ENCODE data around the gene IL17C. TPM values are rescaled to one million over a fixed set of nuclear protein-coding genes. Genes with fewer than 3 reads are reported as not detected.
"Not testable (repeated sequence)": the region's sequence is repeated elsewhere in the genome, so short reads cannot be mapped to it uniquely, and the experiment has no call there.

The IL17C gene
- total RNA-seq, 2 donors from 2014 or later: not detected

DNA sequence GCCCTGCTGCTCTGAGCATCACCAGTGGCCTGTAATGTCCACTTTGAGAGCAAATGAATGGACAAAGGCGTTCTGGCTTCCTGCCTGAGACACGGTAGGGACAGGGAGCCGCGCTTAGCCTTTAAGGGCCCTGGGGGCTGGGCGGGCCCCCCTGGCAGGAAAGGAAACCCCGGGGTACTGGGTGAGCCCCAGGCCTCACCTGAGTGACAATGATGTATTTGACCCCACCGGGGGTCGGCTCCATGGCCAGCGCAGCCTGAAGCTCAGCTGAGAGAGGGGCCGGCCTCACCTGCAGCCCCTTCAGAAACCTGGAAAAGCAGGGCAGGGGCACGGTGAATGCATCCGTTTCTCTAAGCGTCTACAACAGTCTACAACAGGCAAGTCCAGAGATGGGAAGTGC lies 14.7 kb downstream of the IL17C start:
- intact Hi-C loops (cut with DNase I): no loop called here
- ATAC-seq: no peak
- DNase-seq: no peak

DNA sequence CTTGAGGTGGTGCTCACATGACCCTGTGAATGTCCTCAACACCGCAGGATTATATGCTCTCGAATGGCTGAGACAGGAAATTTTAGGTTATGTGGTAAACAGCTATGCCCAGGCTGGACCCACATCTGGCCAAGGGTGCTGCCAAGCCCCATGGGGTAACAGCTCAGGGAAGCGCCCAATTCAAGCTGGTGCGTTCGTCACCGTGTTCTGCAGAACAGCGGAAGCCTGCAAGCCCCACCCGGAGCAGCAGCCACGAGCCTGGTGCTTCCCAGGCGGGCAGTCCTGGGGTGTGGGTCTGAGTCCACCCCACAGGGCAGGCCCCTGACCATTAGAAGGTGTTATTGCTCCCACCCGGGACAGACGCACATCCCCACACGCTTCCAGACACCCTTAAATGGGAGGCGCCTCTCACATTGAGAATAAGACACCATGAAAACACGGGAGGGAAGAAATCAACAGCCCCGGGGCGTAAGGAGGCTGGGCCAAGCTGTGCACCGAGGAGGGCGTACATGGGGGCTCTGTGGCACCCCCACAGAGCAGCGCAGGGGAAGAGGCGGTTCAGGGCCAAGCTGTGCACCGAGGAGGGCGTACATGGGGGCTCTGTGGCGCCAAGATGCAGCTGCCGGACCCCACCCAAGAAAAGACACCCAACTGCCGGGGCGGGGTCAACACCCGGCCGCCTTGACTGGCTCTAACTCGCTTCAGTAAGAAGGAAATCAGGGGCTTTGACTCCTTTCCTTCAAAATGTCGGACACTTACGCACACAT lies 15.4 kb downstream of the IL17C start:
- no peak for DNase-seq

DNA sequence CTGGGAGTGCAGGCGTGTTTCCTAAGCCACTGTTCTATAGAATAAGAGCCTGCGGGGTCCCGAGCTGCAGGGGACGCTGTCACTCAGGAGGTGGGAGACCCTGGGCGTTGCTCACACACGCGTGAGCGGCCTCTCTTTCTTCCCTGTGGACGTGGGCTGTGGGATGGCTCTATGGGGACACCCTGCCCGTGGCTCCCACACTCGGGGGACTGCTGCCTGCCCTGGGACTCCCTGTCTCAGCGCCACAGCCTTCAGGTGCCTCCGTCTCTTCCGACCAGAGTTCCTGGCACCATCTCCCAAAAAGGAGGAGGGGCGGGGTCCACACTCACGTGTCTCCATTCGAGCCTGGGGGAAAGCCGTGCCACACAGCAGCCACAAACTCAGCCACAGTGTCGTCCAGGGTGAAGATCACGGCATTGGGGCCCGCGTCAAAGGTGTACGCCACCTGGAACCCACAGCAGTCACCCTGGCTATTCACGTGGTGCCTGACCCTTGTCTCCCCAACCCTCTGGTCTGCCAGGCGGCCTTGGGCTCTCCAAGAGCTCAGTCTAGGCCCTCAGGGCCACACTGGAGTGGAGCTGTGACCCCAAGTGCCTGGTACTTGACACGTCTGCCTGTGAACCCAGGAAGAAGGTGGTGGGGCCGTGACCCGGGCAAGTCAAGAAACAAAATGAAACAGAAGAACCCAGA lies 16.1 kb downstream of the IL17C start:
- ATAC-seq (no peak), DNase-seq (no peak)
- intact Hi-C loops (cut with DNase I): no loop called here

More for the DNA sequence above, 15.4 kb downstream of the IL17C start:
- intact Hi-C loops (cut with DNase I): no loop called here
- no peak for ATAC-seq

DNA sequence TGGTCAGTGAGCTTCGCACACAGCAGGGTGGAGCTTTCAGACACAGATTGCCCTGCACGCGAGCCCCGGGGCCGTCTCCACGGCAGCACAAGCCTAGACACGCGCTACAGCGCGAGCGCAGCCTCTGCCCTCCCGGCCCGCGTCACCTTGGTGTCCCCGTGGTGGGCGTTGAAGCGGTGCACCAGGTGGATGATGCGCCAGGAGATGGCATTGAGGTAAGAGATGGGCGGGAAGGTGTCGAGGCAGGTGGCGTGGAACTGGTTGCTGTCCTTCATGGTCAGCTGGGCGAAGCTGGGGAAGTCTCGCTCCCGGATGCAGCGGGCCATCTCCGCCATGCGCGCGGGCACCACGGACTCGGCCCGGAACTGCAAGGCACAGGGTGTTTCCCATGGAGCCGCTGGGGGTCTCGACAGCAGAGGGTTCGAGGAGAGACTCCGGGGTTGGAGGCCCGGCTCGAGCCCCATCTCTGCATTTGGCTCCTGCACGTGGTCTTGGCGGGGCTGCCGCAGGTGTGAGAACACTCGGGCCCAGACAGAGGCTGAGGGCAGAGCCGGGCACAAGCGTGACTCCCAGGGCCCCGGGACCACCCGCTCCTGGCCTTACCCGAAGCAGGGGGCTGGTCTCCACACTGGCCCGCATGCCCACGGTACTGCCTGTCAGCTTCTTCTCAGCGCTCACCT lies 16.8 kb downstream of the IL17C start:
- intact Hi-C loops (cut with DNase I): no loop called here
- no peak for DNase-seq
- no peak for ATAC-seq

DNA sequence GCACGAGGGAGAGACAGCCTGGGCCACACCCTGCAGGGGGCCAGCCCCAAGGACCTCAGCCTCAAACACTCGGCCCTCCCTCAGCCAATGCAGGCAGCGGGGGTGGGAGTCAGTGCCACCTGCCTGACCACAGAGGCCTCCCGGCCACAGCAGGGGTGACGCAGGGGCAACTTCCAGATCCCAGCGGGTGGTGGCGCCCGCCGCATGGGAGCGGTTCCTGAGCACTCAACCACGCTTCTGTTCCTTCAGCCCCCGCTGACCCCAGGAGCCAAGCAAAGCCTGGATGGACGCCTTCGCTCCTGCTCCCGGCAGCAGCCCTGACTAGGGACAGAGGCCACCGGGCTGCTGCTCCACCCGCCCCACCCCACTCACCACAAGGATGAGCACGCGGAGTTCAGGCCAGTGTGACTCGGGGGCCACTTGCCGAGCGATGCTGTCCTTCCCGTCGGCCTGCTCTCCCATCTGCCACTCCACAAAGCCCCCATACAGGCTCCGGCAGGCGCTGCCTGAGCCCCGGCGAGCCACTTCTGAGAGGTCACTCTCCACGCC lies 17.4 kb downstream of the IL17C start:
- intact Hi-C loops (cut with DNase I): no loop called here
- DNase-seq (no peak), ATAC-seq (no peak)

DNA sequence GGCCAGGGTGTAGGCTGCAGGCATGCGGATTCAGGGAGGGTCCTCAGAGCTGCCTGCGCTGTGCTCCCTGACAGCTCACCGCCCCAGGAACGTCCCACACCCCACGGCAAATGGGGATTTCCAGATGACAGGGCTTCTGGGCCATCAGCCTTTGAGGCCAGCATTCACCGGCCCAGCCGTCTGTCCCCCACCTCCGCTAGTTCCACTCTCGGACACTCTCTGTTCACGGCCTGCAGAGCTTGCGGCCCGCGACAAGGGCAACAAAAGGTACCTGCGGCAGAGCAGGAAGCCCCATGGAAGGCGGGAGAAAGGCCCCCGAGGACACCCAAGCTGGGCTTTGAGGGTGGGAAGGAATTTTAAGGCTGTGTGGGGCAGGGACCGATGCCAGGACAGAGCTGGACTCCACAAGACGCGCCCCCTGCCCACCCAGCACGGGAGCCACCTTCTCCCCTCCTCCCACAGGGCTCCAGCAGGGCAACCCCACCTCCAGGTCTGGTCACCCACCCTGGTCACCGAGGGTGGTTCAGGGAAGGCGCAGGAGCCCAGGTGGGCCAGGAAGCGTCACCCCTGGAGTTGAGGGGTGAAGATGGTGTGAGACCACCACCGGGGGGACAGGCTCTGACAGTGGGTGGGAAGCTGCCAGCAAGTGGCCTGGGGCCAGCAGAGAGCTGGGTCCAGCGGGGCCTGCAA lies 18.1 kb downstream of the IL17C start:
- intact Hi-C loops (cut with DNase I): no loop called here
- DNase-seq: no peak
- ATAC-seq: no peak

DNA sequence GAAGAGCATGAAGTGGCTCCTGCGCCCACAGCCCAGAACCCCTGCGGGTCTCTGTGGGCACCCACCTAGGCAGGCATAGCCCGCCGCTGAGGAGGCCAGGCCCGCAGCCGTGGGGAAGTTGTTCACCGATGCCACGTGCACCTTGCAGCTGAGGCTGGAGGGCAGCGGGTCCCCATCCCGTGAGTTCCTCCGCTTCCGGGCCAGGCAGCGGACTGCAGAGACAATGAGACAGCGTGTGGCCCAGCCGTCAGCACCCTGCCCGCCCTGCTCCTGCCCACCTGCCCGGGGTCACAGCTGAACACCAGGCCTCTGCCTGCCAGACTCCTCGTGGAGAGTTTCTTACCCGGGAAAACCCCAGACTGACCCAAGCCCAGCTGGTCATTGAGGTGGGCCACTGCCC lies 19.0 kb downstream of the IL17C start:
- no peak for DNase-seq
- ATAC-seq: no peak
- intact Hi-C loops (cut with DNase I): no loop called here

DNA sequence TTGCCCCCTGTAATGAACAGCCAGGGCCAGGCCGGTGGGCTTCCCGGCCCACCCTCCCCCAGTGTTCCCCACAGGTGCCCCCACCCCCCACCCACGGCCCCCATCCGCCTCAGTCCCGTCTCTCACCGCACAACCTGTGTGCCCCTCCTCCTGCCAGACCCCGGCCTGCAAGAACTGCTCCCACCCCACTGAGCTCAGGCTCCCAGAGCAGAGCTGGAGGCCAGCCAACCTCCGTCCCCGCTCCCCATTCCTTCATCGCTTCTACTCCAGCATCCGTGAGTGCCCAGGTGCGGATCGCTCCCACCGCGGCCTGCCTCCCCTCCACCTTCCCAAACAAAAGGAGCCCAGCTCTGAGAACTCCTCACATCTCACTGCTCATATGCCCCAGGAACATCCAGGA lies 20.3 kb downstream of the IL17C start:
- intact Hi-C loops (cut with DNase I): no loop called here
- DNase-seq (no peak), ATAC-seq (no peak)

DNA sequence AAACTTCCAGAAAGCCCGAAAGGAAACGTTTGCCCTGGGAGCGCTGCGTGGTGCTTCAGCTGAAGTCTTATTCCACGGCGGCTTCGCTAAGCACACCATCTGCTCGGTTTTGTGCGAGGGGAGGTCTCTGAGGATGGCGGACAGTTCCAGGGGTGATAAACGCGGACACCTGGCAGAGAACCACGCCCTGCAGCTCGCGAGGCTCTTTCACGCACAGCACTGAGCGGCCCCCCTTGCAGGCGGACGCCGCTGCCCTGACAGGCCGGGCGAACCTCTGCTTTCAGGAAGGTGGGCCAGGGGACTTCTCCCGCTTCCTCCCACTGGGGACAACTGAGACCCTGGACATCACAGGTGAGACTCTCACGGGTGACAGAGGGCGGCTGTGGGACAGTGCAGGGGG lies 20.8 kb downstream of the IL17C start:
- DNase-seq (no peak), ATAC-seq (no peak)
- intact Hi-C loops (cut with DNase I): no loop called here

DNA sequence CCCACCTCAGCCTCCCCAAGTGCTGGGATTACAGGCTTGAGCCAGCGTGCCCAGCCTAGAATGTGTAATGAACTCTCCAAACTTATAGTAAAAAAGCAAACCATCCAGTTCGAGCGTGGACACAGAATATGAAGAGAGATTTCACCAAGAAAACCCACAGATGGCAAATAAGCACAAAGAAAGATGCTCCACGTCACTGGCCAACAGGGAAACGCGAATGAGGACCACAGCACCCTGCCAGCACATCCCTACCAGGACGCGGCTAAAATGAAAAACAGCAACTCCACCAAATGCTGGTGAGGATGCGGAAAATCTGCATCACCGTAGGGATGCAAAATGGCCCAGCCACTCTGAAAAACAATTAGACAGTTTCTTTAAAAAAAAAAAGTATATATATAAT lies 23.1 kb downstream of the IL17C start:
- DNase-seq: no peak
- intact Hi-C loops (cut with DNase I): no loop called here
- ATAC-seq: no peak

DNA sequence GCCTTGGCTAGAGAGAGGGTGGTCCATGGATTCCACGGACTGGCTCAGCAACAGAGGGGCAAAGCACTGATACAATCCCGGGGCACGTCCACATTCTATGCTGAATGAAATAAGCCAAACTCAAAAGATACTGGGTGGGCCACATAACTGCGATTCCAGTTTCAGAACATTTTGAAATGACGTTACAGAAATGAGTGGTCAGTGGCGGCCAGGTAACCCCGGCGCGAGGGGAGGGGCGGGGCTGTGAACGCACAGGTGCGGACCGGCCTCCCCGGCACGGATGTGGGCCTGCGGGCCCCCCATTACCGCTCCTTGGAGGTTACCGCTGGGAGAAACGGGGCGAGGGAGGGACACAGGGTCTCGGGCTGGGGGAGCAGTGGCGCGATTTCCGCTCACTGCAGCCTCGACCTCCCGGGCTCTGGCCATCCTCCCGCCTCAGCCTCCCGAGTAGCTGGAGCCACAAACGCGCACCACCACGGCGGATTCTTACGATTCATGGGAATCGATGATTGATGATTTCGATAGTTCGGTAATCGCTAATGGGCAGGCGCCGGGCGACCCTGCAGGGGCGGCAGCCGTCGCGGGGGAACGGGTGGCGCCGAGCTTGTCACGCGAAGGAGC lies 24.0 kb downstream of the IL17C start:
- ATAC-seq (peak in 1 of 2 donors; percentile 0), DNase-seq (no peak)
- intact Hi-C loops (cut with DNase I): no loop called here

DNA sequence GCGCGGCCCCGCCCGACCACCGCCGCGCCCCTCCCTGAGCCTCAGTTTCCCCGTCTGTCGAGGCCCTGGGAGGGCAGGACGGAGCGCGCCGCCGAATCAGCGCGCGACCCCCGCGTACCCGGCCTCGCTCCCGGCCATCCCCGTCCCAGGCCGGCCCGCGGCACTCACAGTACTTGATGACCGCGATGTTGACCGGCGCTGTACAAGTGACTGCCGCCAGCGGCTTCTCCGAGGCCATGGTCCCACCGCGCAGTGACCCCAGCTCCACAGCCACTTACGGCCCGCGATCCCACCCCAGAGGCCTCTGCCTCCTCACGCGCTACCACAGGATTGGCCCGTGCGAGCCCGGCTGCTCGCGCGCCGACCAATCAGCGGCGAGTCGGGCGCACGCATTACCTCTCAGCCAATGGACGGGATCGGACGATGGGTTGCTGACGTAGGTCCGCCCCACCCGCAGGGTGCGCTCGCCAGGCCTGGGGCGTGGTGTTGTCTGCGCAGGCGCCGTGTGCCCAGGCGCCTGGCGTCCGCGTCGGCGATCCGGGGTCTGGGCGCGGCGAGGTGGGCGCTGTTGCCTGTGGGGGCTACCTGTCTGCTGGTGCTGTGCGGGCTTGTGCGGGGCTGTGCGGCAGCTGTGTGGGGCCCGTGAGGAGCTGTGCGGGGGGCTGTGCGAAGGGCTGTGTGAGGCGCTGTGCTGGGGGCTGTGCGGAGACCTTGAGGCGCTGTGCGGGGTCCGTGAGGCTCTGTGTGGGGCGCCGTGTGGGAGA lies 24.7 kb downstream of the IL17C start, which contains the start of gene MVD:
MVD (minus strand) TSS at position 249 of the 764 bp plus-strand sequence; CDS start at position 238, 11 bp downstream.
- intact Hi-C loops (cut with DNase I): no loop called here
- peak; percentile 98 for DNase-seq
- ATAC-seq: peak; percentile 99

DNA sequence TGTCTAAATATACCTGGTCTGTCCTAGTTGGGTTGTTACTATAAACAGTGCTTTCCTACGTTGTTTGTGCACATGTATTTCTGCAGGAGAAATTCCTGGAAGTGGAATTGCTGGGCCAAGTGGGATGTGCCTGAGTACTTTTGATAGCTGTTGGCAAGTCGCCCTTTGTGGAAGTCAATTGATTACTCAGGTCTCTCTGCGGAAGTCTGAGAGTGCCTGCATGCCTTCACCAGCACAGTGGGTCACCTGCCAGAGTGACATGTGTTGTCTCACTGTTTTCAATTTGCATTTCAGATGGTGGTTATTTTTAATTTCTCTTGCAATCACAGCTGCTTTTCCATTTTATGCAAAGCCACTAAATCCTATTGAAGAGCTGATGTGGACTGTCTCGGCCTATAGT lies 26.8 kb downstream of the IL17C start:
- ATAC-seq (no peak), DNase-seq (no peak)
- intact Hi-C loops (cut with DNase I): no loop called here

DNA sequence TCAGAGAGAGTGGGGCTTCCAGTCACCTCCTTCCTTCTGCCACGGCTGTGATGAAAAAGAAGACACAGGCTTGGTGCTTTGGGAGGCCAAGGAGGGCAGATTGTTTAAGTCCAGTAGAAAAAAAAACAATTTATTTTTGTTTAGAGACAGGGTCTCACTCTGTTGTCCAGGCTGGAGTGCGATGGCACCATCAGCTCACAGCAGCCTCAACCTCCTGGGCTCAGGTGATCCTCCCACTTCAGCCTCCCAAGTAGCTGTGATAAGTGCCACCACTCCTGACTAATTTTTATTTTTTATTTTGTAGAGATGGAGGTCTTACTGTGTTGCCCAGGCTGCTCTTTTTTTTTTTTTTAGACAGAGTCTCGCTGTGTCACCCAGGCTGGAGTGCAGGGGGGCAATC lies 27.2 kb downstream of the IL17C start:
- DNase-seq: no peak
- intact Hi-C loops (cut with DNase I): no loop called here
- ATAC-seq: no peak

DNA sequence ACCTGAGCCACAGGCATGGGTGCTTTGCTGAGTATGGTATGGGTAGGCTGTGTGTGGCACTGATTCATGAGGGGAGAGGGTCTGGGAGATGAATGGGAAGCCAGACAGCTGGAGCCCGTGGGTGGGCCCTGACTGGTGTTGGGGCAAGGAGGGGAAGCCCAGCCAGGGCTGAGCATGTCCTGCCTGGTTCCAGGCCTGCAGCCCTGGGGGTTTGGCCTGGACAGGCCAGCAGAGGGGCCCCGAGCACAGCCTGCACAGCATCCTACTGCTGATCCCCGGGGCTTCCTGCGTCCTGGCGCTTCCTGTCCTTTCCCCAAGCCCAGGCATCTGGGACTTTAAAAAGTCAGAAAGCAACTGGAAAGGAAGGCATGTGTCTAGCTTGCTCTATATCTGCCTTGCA lies 29.1 kb downstream of the IL17C start:
- no peak for DNase-seq
- ATAC-seq: no peak
- intact Hi-C loops (cut with DNase I): no loop called here

DNA sequence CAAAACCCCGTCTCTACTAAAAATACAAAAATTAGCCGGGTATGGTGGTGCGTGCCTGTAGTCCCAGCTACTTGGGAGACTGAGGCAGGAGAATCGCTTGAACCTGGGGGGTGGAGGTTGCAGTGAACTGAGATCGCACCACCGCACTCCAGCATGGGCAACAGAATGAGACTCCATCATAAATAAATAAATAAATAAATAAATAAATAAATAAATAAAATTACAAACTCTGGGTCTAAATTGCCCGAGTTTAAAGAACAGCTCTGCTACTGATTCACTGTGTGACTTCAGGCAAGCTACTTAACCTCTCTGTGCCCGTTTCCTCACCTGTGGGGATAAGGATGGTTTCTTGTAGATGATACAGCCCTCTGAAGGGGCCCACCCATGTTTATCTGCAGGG lies 31.1 kb downstream of the IL17C start:
- ATAC-seq; DNase-seq; intact Hi-C loops (cut with DNase I): not testable (repeated sequence)

DNA sequence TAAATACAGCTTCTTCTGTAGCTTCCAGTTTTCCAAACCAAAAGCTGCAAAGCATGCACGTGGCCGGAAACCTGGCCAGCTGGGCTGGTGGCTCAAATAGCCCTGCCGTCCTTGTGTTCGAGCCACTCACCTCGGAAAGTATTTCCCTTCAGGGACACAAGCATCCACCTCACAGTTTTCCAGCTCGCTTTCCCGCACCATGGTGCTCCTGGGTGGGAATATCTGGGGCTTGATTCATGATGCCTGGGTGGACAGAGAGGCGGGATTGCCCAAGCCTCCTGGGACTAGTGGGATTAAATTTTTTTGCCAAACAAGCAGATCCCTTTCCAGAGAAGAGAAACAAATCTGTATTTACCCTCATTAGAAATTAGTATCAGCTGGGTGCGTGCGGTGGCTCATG lies 31.6 kb downstream of the IL17C start:
- DNase-seq: no peak
- ATAC-seq: no peak
- intact Hi-C loops (cut with DNase I): no loop called here

DNA sequence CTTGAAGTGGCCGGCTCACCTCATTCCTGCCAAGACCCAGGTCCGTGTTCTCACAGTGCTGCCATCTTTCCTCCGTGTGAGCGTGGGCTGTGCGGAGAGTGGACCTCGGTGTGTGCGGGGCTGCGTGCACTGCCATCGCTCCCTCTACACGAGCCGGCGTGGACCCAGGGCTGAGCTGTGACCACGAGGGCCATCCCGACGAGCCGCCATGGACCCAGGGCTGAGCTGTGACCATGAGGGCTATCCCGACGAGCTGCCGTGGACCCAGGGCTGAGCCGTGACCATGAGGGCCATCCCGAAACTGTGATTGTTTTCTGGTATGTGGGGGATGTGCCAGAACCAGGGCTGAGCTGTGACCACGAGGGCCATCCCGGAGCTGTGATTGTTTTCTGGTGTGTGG lies 33.4 kb downstream of the IL17C start:
- DNase-seq (no peak), ATAC-seq (no peak)
- intact Hi-C loops (cut with DNase I): no loop called here
